Activated CD8-positive, alpha-beta T cell treated with anti-CD3 and anti-CD28 coated beads for 36 hours (primary cell): ENCODE results near the gene AFAP1. TPM values are rescaled to one million over a fixed set of nuclear protein-coding genes. Genes with fewer than 3 reads are reported as not detected.

Experiments
- ATAC-seq: fragments of 200-7000 bp; cut with Tn5 transposase; one replicate; pipeline ENCODE4 v1.10.0; 2021; ENCODE audit warnings: mild to moderate bottlenecking, moderate library complexity
- CTCF ChIA-PET: fragments of 350-600 bp; sonication (Branson Sonifier 250); formaldehyde crosslinking; loops from one replicate; lab custom pipeline; 2021; ENCODE audit warnings: antibody characterized with exemption; lab: Charles Lee
- POLR2A ChIA-PET: fragments of 350-600 bp; sonication (Branson Sonifier 250); formaldehyde crosslinking; loops from one replicate; lab custom pipeline; 2021; ENCODE audit warnings: antibody characterized with exemption; lab: Charles Lee
- DNase-seq: peaks from one replicate; pipeline ENCODE4 v3.0.0-alpha.2; 2020
- H3K27ac Mint-ChIP-seq: one replicate; pipeline ENCODE4 v1.8.0; 2021; ENCODE audit warnings: mild to moderate bottlenecking, mixed read lengths
- H3K27me3 Mint-ChIP-seq: one replicate; pipeline ENCODE4 v1.8.0; 2021; ENCODE audit warnings: mixed read lengths
- H3K36me3 Mint-ChIP-seq: one replicate; pipeline ENCODE4 v1.8.0; 2021; ENCODE audit warnings: low read depth, mixed read lengths
- H3K4me1 Mint-ChIP-seq: one replicate; pipeline ENCODE4 v1.8.0; 2021; ENCODE audit warnings: low read depth, mixed read lengths
- H3K4me3 Mint-ChIP-seq: one replicate; pipeline ENCODE4 v1.8.0; 2021; ENCODE audit warnings: mild to moderate bottlenecking, moderate library complexity, mixed read lengths
- H3K9me3 Mint-ChIP-seq: one replicate; pipeline ENCODE4 v1.8.0; 2021; ENCODE audit warnings: mixed read lengths
- CTCF ChIP-seq: fragments of 200-600 bp; IDR thresholded peaks from one replicate; pipeline ENCODE4 v1.8.0; 2022; ENCODE audit warnings: antibody characterized with exemption, mild to moderate bottlenecking
- intact Hi-C: fragments of 100-400 bp; cut with micrococcal nuclease; formaldehyde crosslinking; loops from one replicate; pipeline ENCODE4 v1.10.0; 2022
- total RNA-seq, 2 experiments: library from RNA; stranded (reverse); gene quantifications; one replicate each; pipeline ENCODE4 v1.2.3, GENCODE V29; 2021

The AFAP1 gene
- total RNA-seq, 2 experiments from 2014 or later: 25.5 to 26.5 TPM

- TF ChIP-seq CTCF: no peak
- ATAC-seq: no peak
- intact Hi-C loops: no loop called here
- POLR2A ChIA-PET: interaction anchor here (1.0 to 1.2 kb wide), 2 partner anchors 8 to 26 kb away, joined by 4 read pairs; no protein-coding TSS in a partner anchor
- peaks cover 23% of the 10 kb centered on the region for H3K4me1 Mint-ChIP-seq
- H3K36me3 Mint-ChIP-seq: peaks cover 18% of the 10 kb centered on the region
- no peak overlapping the region for H3K4me3 Mint-ChIP-seq
- no peak overlapping the region for H3K27ac Mint-ChIP-seq
- no peak for DNase-seq
- H3K9me3 Mint-ChIP-seq: peaks cover 4% of the 10 kb centered on the region
- CTCF ChIA-PET: interaction anchor here (0.6 to 1.3 kb wide), 3 partner anchors 12 to 76 kb away, joined by 3 to 4 read pairs (median 3); no protein-coding TSS in a partner anchor
- H3K27me3 Mint-ChIP-seq: no peaks in the 10 kb centered on the region
These were observed 77.0 kb downstream of the AFAP1 start for GRCh38 chr4:7862561-7863192.

- H3K27ac Mint-ChIP-seq: no peak overlapping the region
- ChIA-PET CTCF (no interaction called here), POLR2A (no interaction called here)
- H3K9me3 Mint-ChIP-seq: peaks cover 4% of the 10 kb centered on the region
- H3K4me1 Mint-ChIP-seq: peaks cover 29% of the 10 kb centered on the region
- no peak for ATAC-seq
- DNase-seq: no peak
- no peak overlapping the region for H3K4me3 Mint-ChIP-seq
- intact Hi-C loops: no loop called here
- TF ChIP-seq CTCF: no peak
- peaks cover 19% of the 10 kb centered on the region for H3K36me3 Mint-ChIP-seq
- H3K27me3 Mint-ChIP-seq: no peaks in the 10 kb centered on the region
These were observed 78.2 kb downstream of the AFAP1 start for GRCh38 chr4:7861440-7861881.

- POLR2A ChIA-PET: no interaction called here
- Mint-ChIP-seq H3K9me3 (peaks cover 4% of the 10 kb centered on the region), H3K4me1 (peaks cover 35% of the 10 kb centered on the region)
These were observed 79.0 kb downstream of the AFAP1 start for GRCh38 chr4:7860600-7861163.

GRCh38 chr4:7859326-7859725 is 80.3 kb downstream of the AFAP1 start:
- ChIA-PET POLR2A (no interaction called here), CTCF (interaction anchor here (0.6 to 2.0 kb wide), 3 partner anchors 15 to 57 kb away, joined by 3 to 5 read pairs (median 3); no protein-coding TSS in a partner anchor)
- H3K27ac Mint-ChIP-seq: no peak overlapping the region
- no peak overlapping the region for H3K4me3 Mint-ChIP-seq
- no peak for DNase-seq
- no peak for TF ChIP-seq CTCF
- peaks cover 20% of the 10 kb centered on the region for H3K36me3 Mint-ChIP-seq
- peaks cover 4% of the 10 kb centered on the region for H3K9me3 Mint-ChIP-seq
- intact Hi-C loops: loop anchor here (5.0 kb wide), 1 partner anchor 103 kb away; no protein-coding TSS in a partner anchor
- ATAC-seq: no peak
- peaks cover 49% of the 10 kb centered on the region for H3K4me1 Mint-ChIP-seq
- H3K27me3 Mint-ChIP-seq: no peaks in the 10 kb centered on the region

More at GRCh38 chr4:7860600-7861163, 79.0 kb downstream of the AFAP1 start:
- Mint-ChIP-seq H3K4me3 (no peak overlapping the region), H3K27ac (no peak overlapping the region), H3K36me3 (peaks cover 21% of the 10 kb centered on the region), H3K27me3 (no peaks in the 10 kb centered on the region)
- DNase-seq (no peak), ATAC-seq (no peak)
- intact Hi-C loops: no loop called here
- no peak for TF ChIP-seq CTCF
- CTCF ChIA-PET: no interaction called here

- intact Hi-C loops: loop anchor here (5.0 kb wide), 1 partner anchor 104 kb away; no protein-coding TSS in a partner anchor
These were observed 81.2 kb downstream of the AFAP1 start for GRCh38 chr4:7858498-7858897.

More at GRCh38 chr4:7858498-7858897, 81.2 kb downstream of the AFAP1 start:
- no peak overlapping the region for H3K4me3 Mint-ChIP-seq
- POLR2A ChIA-PET: no interaction called here
- no peak overlapping the region for H3K27ac Mint-ChIP-seq
- no peak for TF ChIP-seq CTCF
- DNase-seq: no peak
- no peaks in the 10 kb centered on the region for H3K27me3 Mint-ChIP-seq
- CTCF ChIA-PET: interaction anchor here (2.0 kb wide), 1 partner anchor 14 kb away, joined by 5 read pairs; no protein-coding TSS in a partner anchor
- H3K36me3 Mint-ChIP-seq: peaks cover 20% of the 10 kb centered on the region
- peaks cover 51% of the 10 kb centered on the region for H3K4me1 Mint-ChIP-seq
- no peak for ATAC-seq
- no peaks in the 10 kb centered on the region for H3K9me3 Mint-ChIP-seq
